Loucy (cell line): Measurements from ENCODE around the gene ALOX15.

Source experiments
- H2AFZ ChIP-seq: fragments of 200-600 bp; sonication (generic); 2 replicates; pipeline ENCODE4 v1.6.0; 2016; ENCODE audit warnings: antibody characterized with exemption, mild to moderate bottlenecking, low read length, moderate library complexity
- H3F3A ChIP-seq: fragments of 200-600 bp; 2 replicates; pipeline ENCODE4 v1.6.0; 2016; ENCODE audit warnings: antibody characterized with exemption, low read depth, mild to moderate bottlenecking
- H3K27me3 ChIP-seq: fragments of 200-600 bp; sonication (generic); 2 replicates; pipeline ENCODE4 v1.6.1; 2014; ENCODE audit warnings: low read length, mild to moderate bottlenecking; ENCODE audit not compliant: insufficient read depth, poor library complexity, severe bottlenecking
- H3K36me3 ChIP-seq: fragments of 200-600 bp; sonication (generic); 2 replicates; pipeline ENCODE4 v1.6.1; 2016; ENCODE audit warnings: low read length; ENCODE audit not compliant: insufficient read depth
- H3K4me1 ChIP-seq: fragments of 200-600 bp; sonication (generic); 2 replicates; pipeline ENCODE4 v1.5.1; 2014; ENCODE audit warnings: low read length, mild to moderate bottlenecking; ENCODE audit not compliant: insufficient read depth, poor library complexity, severe bottlenecking
- H3K4me2 ChIP-seq: fragments of 200-600 bp; sonication (generic); 2 replicates; pipeline ENCODE4 v1.6.0; 2014; ENCODE audit warnings: antibody characterized with exemption, low read length, low read depth, mild to moderate bottlenecking; ENCODE audit not compliant: poor library complexity, severe bottlenecking
- H3K4me3 ChIP-seq: fragments of 200-600 bp; sonication (generic); 2 replicates; pipeline ENCODE4 v1.5.1; 2014; ENCODE audit warnings: low read length, mild to moderate bottlenecking, mixed read lengths; ENCODE audit not compliant: poor library complexity, severe bottlenecking
- H3K79me2 ChIP-seq: fragments of 200-600 bp; sonication (generic); 2 replicates; pipeline ENCODE4 v1.6.1; 2014; ENCODE audit warnings: low read length; ENCODE audit not compliant: insufficient read depth
- H3K9ac ChIP-seq: fragments of 200-600 bp; sonication (generic); 2 replicates; pipeline ENCODE4 v1.6.0; 2014; ENCODE audit warnings: mild to moderate bottlenecking, low read depth, low read length, moderate library complexity; ENCODE audit not compliant: poor library complexity, severe bottlenecking
- H3K9me2 ChIP-seq: fragments of 200-600 bp; sonication (generic); replicated peaks from 2 replicates; pipeline ENCODE4 v1.6.1; 2016; ENCODE audit warnings: low read depth, low read length, mixed read lengths
- H3K9me3 ChIP-seq: fragments of 200-600 bp; sonication (generic); 2 replicates; pipeline ENCODE4 v1.6.1; 2014; ENCODE audit warnings: mild to moderate bottlenecking, antibody characterized with exemption, low read length, low read depth; ENCODE audit not compliant: insufficient read depth
- H4K20me1 ChIP-seq: fragments of 200-600 bp; sonication (generic); 2 replicates; pipeline ENCODE4 v1.6.0; 2014; ENCODE audit warnings: antibody characterized with exemption, low read length, mild to moderate bottlenecking; ENCODE audit not compliant: insufficient read depth, poor library complexity, severe bottlenecking
- EZH2phosphoT487 ChIP-seq: fragments of 200-600 bp; IDR thresholded peaks from 2 replicates; pipeline ENCODE4 v1.6.1; 2018; ENCODE audit warnings: antibody characterized with exemption, mild to moderate bottlenecking, moderate library complexity, borderline replicate concordance
- TF ChIP-seq, protein P1 (sequence below): fragments of 200-600 bp; sonication (generic); conservative IDR thresholded peaks from 2 replicates; pipeline ENCODE4 v1.5.1; 2014; ENCODE audit warnings: mild to moderate bottlenecking, antibody characterized with exemption, low read length

ALOX15 gene

DNA sequence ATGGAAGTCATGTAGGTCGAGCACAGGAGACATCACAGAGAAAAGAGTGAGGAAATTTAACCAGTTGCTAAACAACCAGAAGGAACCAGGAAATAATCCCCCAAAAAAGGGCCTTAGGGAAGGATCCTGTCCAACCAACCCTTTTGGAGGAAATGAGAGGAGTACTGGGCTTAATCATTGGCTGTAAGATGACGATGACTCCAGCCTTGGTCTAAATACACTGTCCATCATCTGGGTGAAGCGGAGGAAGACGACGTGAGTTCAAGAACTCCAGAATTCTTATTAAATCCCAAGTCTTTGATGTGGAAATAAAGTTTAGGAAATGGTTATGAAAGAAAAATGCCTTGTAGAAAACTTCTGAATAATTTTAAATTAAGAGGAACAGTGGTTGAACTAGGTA lies 11.5 kb upstream of the ALOX15 start:
- no peaks in the 10 kb centered on the region for H4K20me1 ChIP-seq
- H3K4me1 ChIP-seq, result peaks cover 3% of the 10 kb centered on the region
- no peak overlapping the region for H3K9ac ChIP-seq
- no peak overlapping the region for H2AFZ ChIP-seq
- H3K36me3 ChIP-seq, result no peaks in the 10 kb centered on the region
- H3F3A ChIP-seq, result no peaks in the 10 kb centered on the region
- no peak overlapping the region for H3K4me2 ChIP-seq
- no peaks in the 10 kb centered on the region for H3K79me2 ChIP-seq
- H3K27me3 ChIP-seq, result no peaks in the 10 kb centered on the region
- no peaks in the 10 kb centered on the region for H3K9me2 ChIP-seq
- H3K4me3 ChIP-seq, result no peak overlapping the region
- no peaks in the 10 kb centered on the region for H3K9me3 ChIP-seq
- TF ChIP-seq EZH2phosphoT487, result no peak
- TF ChIP-seq, protein P1, sequence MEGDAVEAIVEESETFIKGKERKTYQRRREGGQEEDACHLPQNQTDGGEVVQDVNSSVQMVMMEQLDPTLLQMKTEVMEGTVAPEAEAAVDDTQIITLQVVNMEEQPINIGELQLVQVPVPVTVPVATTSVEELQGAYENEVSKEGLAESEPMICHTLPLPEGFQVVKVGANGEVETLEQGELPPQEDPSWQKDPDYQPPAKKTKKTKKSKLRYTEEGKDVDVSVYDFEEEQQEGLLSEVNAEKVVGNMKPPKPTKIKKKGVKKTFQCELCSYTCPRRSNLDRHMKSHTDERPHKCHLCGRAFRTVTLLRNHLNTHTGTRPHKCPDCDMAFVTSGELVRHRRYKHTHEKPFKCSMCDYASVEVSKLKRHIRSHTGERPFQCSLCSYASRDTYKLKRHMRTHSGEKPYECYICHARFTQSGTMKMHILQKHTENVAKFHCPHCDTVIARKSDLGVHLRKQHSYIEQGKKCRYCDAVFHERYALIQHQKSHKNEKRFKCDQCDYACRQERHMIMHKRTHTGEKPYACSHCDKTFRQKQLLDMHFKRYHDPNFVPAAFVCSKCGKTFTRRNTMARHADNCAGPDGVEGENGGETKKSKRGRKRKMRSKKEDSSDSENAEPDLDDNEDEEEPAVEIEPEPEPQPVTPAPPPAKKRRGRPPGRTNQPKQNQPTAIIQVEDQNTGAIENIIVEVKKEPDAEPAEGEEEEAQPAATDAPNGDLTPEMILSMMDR, result no peak

DNA sequence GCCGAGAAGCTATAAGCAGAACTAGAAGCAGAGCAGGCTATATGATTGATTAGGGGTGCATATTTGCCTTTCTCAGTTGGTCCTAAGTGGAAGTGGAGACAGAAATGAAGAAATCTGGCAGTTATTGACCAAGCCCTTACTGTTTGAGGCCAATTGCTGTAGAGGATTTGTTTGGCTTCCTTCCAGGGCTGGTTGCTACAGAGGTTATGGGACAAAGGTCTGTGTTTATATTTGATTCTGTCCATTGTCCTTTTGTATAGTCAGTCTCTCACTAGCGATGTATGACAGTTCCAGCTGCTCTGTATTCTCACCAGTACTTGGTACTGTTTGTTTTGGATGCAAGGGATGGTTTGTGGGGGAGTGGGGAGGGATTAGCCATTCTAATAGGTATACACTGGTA lies 7.3 kb upstream of the ALOX15 start:
- H3K9me2 ChIP-seq, result no peaks in the 10 kb centered on the region
- H3K36me3 ChIP-seq, result no peaks in the 10 kb centered on the region
- TF ChIP-seq, protein P1, result no peak
- no peak for TF ChIP-seq EZH2phosphoT487
- no peak overlapping the region for H3K4me2 ChIP-seq
- H3K27me3 ChIP-seq, result no peaks in the 10 kb centered on the region
- H4K20me1 ChIP-seq, result no peaks in the 10 kb centered on the region
- H3F3A ChIP-seq, result no peaks in the 10 kb centered on the region
- H3K79me2 ChIP-seq, result no peaks in the 10 kb centered on the region
- no peaks in the 10 kb centered on the region for H3K9me3 ChIP-seq
- no peak overlapping the region for H3K4me3 ChIP-seq
- H2AFZ ChIP-seq, result no peak overlapping the region
- no peaks in the 10 kb centered on the region for H3K4me1 ChIP-seq
- H3K9ac ChIP-seq, result no peak overlapping the region

DNA sequence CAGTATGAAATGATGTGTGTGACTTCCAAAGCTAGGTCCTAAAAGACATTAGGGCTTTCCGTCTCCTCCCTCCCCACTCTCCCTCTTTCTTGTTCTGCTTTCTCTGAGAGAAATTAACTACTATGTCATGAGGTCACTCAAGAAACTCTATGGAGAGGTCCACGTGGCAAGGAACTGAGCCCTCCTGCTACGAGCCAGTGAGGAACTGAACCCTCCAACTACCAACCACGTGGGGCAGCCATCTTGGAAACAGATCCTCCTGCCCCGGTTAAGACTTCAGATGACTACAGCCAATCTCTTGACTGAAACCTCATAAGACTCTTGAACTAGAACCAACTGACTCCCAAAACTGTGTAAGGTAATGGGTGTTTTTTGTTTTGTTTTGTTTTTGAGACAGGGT lies 4.2 kb upstream of the ALOX15 start:
- TF ChIP-seq, protein P1, result no peak
- no peak for TF ChIP-seq EZH2phosphoT487
- no peaks in the 10 kb centered on the region for H3K36me3 ChIP-seq
- H2AFZ ChIP-seq, result 0 out of 2 replicates have a peak overlapping the region, but pooled peaks have one; percentile 70
- H3F3A ChIP-seq, result no peaks in the 10 kb centered on the region
- H3K4me2 ChIP-seq, result no peak overlapping the region
- H3K4me3 ChIP-seq, result no peak overlapping the region
- no peaks in the 10 kb centered on the region for H3K9me3 ChIP-seq
- no peak overlapping the region for H3K9ac ChIP-seq
- no peaks in the 10 kb centered on the region for H3K9me2 ChIP-seq
- H3K27me3 ChIP-seq, result no peaks in the 10 kb centered on the region
- H3K79me2 ChIP-seq, result no peaks in the 10 kb centered on the region
- H3K4me1 ChIP-seq, result no peaks in the 10 kb centered on the region
- no peaks in the 10 kb centered on the region for H4K20me1 ChIP-seq
